PC-9 (cell line): ENCODE results near the gene PPM1B. TPM values are rescaled to one million over a fixed set of nuclear protein-coding genes. Genes with fewer than 3 reads are reported as not detected.

Experiments used
- BruUV-seq: library from RNA; stranded (reverse); fragments of 400-500 nt; replicated peaks from 2 replicates; lab custom pipeline; 2021; lab: Mats Ljungman, UMichigan
- CTCF ChIA-PET: fragments of 300-600 bp; sonication (Branson Sonifier 250); formaldehyde crosslinking; loops from one replicate; lab custom pipeline; 2022; ENCODE audit warnings: antibody characterized with exemption; lab: Charles Lee
- POLR2A ChIA-PET: fragments of 300-600 bp; sonication (Branson Sonifier 250); formaldehyde crosslinking; loops from one replicate; lab custom pipeline; 2022; ENCODE audit warnings: antibody characterized with exemption; ENCODE audit not compliant: unreplicated experiment; lab: Charles Lee
- DNase-seq, 2 experiments: peaks; one replicate each; pipeline versions ENCODE4 v3.0.0 to v3.0.0-alpha.2; 2015 to 2022; ENCODE audit warnings: mixed read lengths in 1 of 2
- H2AFZ ChIP-seq: fragments of 200-600 bp; sonication (generic); 2 replicates; pipeline ENCODE4 v1.8.1; 2017; ENCODE audit warnings: antibody characterized with exemption
- H3F3A ChIP-seq: fragments of 200-600 bp; sonication (generic); 2 replicates; pipeline ENCODE4 v1.8.1; 2017; ENCODE audit warnings: antibody characterized with exemption, mild to moderate bottlenecking, low read depth; ENCODE audit not compliant: insufficient read depth
- H3K27ac ChIP-seq: fragments of 200-600 bp; sonication (generic); 2 replicates; pipeline ENCODE4 v1.6.1; 2016; ENCODE audit warnings: mixed run types
- H3K27me3 ChIP-seq: fragments of 200-600 bp; sonication (generic); 2 replicates; pipeline ENCODE4 v1.6.1; 2016; ENCODE audit warnings: low read depth, mixed run types; ENCODE audit not compliant: insufficient read depth
- H3K36me3 ChIP-seq: fragments of 200-600 bp; sonication (generic); 2 replicates; pipeline ENCODE4 v1.6.1; 2016; ENCODE audit warnings: low read depth, mixed run types
- H3K4me1 ChIP-seq: fragments of 200-600 bp; sonication (generic); replicated peaks from 2 replicates; pipeline ENCODE4 v1.6.1; 2016; ENCODE audit warnings: mixed run types; ENCODE audit not compliant: insufficient read depth
- H3K4me2 ChIP-seq: fragments of 200-600 bp; sonication (generic); 2 replicates; pipeline ENCODE4 v1.6.1; 2017; ENCODE audit warnings: mixed run types
- H3K4me3 ChIP-seq: fragments of 200-600 bp; sonication (generic); 2 replicates; pipeline ENCODE4 v1.6.1; 2016; ENCODE audit warnings: mixed run types
- H3K79me2 ChIP-seq: fragments of 200-600 bp; sonication (generic); 2 replicates; pipeline ENCODE4 v1.6.1; 2017; ENCODE audit warnings: low read depth, mixed run types
- H3K9me2 ChIP-seq: fragments of 200-600 bp; sonication (generic); 2 replicates; pipeline ENCODE4 v1.8.1; 2017; ENCODE audit warnings: mild to moderate bottlenecking; ENCODE audit not compliant: insufficient read depth
- H3K9me3 ChIP-seq: fragments of 200-600 bp; sonication (generic); 2 replicates; pipeline ENCODE4 v1.8.1; 2016; ENCODE audit warnings: low read depth; ENCODE audit not compliant: insufficient read depth
- H4K20me1 ChIP-seq: fragments of 200-600 bp; sonication (generic); 2 replicates; pipeline ENCODE4 v1.8.1; 2017; ENCODE audit not compliant: insufficient read depth
- EZH2 ChIP-seq: fragments of 200-600 bp; sonication (generic); IDR thresholded peaks from 2 replicates; pipeline ENCODE4 v1.8.0; 2017; ENCODE audit warnings: antibody characterized with exemption, low read depth
- intact Hi-C: fragments of 100-400 bp; cut with micrococcal nuclease; formaldehyde crosslinking; loops from one replicate; pipeline ENCODE4 v1.10.0; 2022; ENCODE audit not compliant: unreplicated experiment
- total RNA-seq: library from RNA; stranded (reverse); gene quantifications from 2 replicates; pipeline ENCODE4 v1.2.3, GENCODE V29; 2021
- TF ChIP-seq, protein P1 (sequence below): fragments of 200-600 bp; sonication (generic); conservative IDR thresholded peaks from 2 replicates; pipeline ENCODE4 v1.6.1; 2017; ENCODE audit warnings: mixed run types, antibody characterized with exemption, mild to moderate bottlenecking, moderate library complexity

Gene PPM1B
- total RNA-seq, 1 experiment from 2014 or later = 45.0 TPM

DNA sequence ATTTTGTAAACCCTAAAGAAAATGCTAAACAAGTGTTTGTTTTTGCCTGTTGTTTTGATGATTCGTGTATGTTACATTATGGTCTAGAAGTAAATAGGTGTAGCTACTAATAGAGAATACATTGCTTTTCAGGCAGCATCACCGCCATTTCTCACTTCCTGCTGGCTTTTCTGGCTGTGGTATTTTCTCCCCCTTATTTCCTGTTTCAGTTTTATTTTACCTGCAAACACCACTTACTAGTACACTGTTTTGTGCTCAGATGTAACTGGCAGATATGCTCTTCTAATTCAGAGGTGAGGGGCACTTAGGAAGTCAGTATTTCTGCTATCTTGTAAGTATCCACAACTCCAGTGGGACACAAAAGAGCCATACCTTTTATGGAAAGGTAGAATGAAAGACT, 68.5 kb downstream of the PPM1B start:
- peaks cover 12% of the 10 kb centered on the region; the same call in 1 of the 2 replicates for H3F3A ChIP-seq
- H3K4me3 ChIP-seq = no peak overlapping the region
- H3K36me3 ChIP-seq = no peaks in the 10 kb centered on the region
- H3K27me3 ChIP-seq = no peaks in the 10 kb centered on the region
- peaks cover 4% of the 10 kb centered on the region; the same call in 1 of the 2 replicates for H4K20me1 ChIP-seq
- H3K79me2 ChIP-seq = no peaks in the 10 kb centered on the region
- H3K4me1 ChIP-seq = peaks cover 15% of the 10 kb centered on the region
- ChIA-PET POLR2A (no interaction called here), CTCF (no interaction called here)
- no TSS peak for BruUV-seq
- H3K9me3 ChIP-seq = no peaks in the 10 kb centered on the region
- H3K27ac ChIP-seq = no peak overlapping the region
- TF ChIP-seq EZH2 = no peak
- TF ChIP-seq, protein P1, sequence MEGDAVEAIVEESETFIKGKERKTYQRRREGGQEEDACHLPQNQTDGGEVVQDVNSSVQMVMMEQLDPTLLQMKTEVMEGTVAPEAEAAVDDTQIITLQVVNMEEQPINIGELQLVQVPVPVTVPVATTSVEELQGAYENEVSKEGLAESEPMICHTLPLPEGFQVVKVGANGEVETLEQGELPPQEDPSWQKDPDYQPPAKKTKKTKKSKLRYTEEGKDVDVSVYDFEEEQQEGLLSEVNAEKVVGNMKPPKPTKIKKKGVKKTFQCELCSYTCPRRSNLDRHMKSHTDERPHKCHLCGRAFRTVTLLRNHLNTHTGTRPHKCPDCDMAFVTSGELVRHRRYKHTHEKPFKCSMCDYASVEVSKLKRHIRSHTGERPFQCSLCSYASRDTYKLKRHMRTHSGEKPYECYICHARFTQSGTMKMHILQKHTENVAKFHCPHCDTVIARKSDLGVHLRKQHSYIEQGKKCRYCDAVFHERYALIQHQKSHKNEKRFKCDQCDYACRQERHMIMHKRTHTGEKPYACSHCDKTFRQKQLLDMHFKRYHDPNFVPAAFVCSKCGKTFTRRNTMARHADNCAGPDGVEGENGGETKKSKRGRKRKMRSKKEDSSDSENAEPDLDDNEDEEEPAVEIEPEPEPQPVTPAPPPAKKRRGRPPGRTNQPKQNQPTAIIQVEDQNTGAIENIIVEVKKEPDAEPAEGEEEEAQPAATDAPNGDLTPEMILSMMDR = no peak
- no peak for DNase-seq
- no peak overlapping the region for H3K4me2 ChIP-seq
- H3K9me2 ChIP-seq = no peaks in the 10 kb centered on the region
- intact Hi-C loops = no loop called here
- H2AFZ ChIP-seq = no peak overlapping the region

DNA sequence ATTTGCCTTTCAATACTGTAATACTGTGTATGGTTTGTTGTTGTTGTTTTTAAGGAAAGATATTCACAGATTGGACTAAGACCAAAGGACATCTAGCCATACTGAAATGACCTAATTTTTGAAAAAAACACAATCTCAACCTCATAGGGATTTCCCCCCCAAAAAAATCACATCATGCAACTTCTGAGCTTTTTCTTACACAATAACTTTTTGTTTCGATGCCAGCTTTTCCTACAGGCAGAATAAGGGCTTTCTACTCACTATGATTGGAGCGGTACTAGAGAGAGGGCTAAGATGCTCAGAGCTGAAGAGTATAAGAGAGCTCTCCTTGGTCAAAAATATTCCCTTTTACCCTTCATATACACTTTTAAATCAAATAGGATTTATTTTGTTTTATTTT, 74.2 kb downstream of the PPM1B start:
- no TSS peak for BruUV-seq
- Histone ChIP-seq H3K27ac (no peak overlapping the region), H3K9me2 (no peaks in the 10 kb centered on the region), H3K4me2 (no peak overlapping the region), H3K4me1 (peaks cover 17% of the 10 kb centered on the region), H2AFZ (no peak overlapping the region), H3F3A (peaks cover 9% of the 10 kb centered on the region), H3K27me3 (no peaks in the 10 kb centered on the region), H3K4me3 (no peak overlapping the region), H4K20me1 (no peaks in the 10 kb centered on the region), H3K36me3 (no peaks in the 10 kb centered on the region), H3K9me3 (no peaks in the 10 kb centered on the region), H3K79me2 (no peaks in the 10 kb centered on the region)
- ChIA-PET POLR2A (no interaction called here), CTCF (interaction anchor here (0.5 to 2.0 kb wide), 3 partner anchors 49 to 157 kb away, joined by 3 to 5 read pairs (median 3); no protein-coding TSS in a partner anchor)
- TF ChIP-seq EZH2 = no peak
- TF ChIP-seq, protein P1 = no peak
- intact Hi-C loops = loop anchor here (2.0 to 10.0 kb wide), 4 partner anchors 99 to 732 kb away; no protein-coding TSS in a partner anchor
- DNase-seq = no peak

DNA sequence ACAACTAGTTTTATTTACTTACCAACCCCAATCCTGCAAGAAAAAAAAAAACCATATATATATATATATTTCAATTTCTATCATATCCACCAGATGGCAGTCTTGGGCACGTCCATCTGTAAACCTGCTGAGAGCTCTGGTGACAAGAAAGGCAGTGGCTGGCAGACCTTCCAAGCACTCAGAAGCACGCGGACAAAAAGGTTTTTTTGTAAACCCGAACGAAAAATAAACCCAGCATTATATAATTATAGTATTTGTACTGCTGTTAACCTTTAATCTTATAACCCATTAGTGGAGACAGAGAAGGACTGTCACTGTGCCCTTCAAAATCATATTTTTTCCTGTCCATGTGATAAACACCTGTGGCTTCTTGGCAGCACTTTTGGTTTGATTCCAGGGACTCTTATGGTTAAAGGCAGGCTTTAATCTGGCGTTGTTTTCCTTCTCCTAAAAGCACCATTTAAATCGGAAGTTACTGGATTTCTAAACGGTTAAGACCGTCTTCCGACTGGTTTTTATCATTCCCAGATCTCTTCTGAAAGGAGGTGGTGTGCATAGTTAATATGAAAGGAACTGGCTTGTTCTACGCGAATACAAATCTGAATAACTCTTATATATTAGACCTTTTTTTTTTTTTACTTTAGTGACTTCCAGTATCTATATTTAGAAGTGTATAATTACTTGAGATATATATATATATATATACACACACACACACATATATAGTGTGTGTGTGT, 75.6 kb downstream of the PPM1B start:
- CTCF ChIA-PET = interaction anchor here (0.6 to 2.0 kb wide), 4 partner anchors 47 to 711 kb away, joined by 3 to 17 read pairs (median 4); partner anchors contain the start of gene CAMKMT
- H3K4me3 ChIP-seq = peak overlapping the region; percentile 33; the same call in 1 of the 2 replicates
- peak; percentile 41 to 67 for DNase-seq
- TF ChIP-seq, protein P1 = peak; percentile 87
- TF ChIP-seq EZH2 = no peak
- no peaks in the 10 kb centered on the region for H3K9me2 ChIP-seq
- no peaks in the 10 kb centered on the region for H3K79me2 ChIP-seq
- H3F3A ChIP-seq = peaks cover 9% of the 10 kb centered on the region
- H3K4me1 ChIP-seq = peaks cover 17% of the 10 kb centered on the region
- BruUV-seq = no TSS peak
- H3K27me3 ChIP-seq = no peaks in the 10 kb centered on the region
- H3K36me3 ChIP-seq = no peaks in the 10 kb centered on the region
- peak overlapping the region; percentile 48 for H2AFZ ChIP-seq
- no peaks in the 10 kb centered on the region for H4K20me1 ChIP-seq
- no peaks in the 10 kb centered on the region for H3K9me3 ChIP-seq
- intact Hi-C loops = loop anchor here (1.0 to 10.0 kb wide), 5 partner anchors 47 to 713 kb away; no protein-coding TSS in a partner anchor
- H3K27ac ChIP-seq = no peak overlapping the region
- peak overlapping the region; percentile 68 for H3K4me2 ChIP-seq
- POLR2A ChIA-PET = no interaction called here
